GM21825 (cell line): ENCODE data around the gene ASB18.

Source experiments
- ATAC-seq: cut with Tn5 transposase; IDR thresholded peaks from one replicate; pipeline ENCODE4 v1.9.1; 2021; ENCODE audit warnings: mild to moderate bottlenecking, moderate library complexity; ENCODE audit not compliant: unreplicated experiment

The ASB18 gene

GRCh38 chr2:236242057-236242495, 22.1 kb downstream of the ASB18 start:
- no peak for ATAC-seq

GRCh38 chr2:236241181-236242056, 22.8 kb downstream of the ASB18 start:
- ATAC-seq, result no peak

GRCh38 chr2:236240228-236240990, 23.8 kb downstream of the ASB18 start:
- ATAC-seq, result no peak

- ATAC-seq, result no peak
Measured at GRCh38 chr2:236239276-236240065, 24.7 kb downstream of the ASB18 start.

- ATAC-seq, result no peak
Measured at GRCh38 chr2:236238751-236239150, 25.5 kb downstream of the ASB18 start.

GRCh38 chr2:236237468-236238190, 26.6 kb downstream of the ASB18 start:
- ATAC-seq, result no peak

GRCh38 chr2:236236559-236237452, 27.4 kb downstream of the ASB18 start:
- ATAC-seq, result no peak

- ATAC-seq, result no peak
Measured at GRCh38 chr2:236229186-236229585, 35.0 kb downstream of the ASB18 start.

- no peak for ATAC-seq
Measured at GRCh38 chr2:236223675-236224074, 40.5 kb downstream of the ASB18 start.

GRCh38 chr2:236221798-236222197, 42.4 kb downstream of the ASB18 start:
- ATAC-seq, result no peak

- no peak for ATAC-seq
Measured at GRCh38 chr2:236219411-236219810, 44.8 kb downstream of the ASB18 start.

- no peak for ATAC-seq
Measured at GRCh38 chr2:236217926-236218325, 46.3 kb downstream of the ASB18 start.

GRCh38 chr2:236216711-236217110, 47.5 kb downstream of the ASB18 start:
- ATAC-seq, result no peak

GRCh38 chr2:236215761-236216333, 48.4 kb downstream of the ASB18 start:
- no peak for ATAC-seq

GRCh38 chr2:236215196-236215595, 49.0 kb downstream of the ASB18 start:
- ATAC-seq, result no peak

- no peak for ATAC-seq
Measured at GRCh38 chr2:236214376-236214995, 49.7 kb downstream of the ASB18 start.

GRCh38 chr2:236211296-236211695, 52.9 kb downstream of the ASB18 start:
- ATAC-seq, result no peak

GRCh38 chr2:236210536-236210935, 53.7 kb downstream of the ASB18 start:
- ATAC-seq, result no peak

- no peak for ATAC-seq
Measured at GRCh38 chr2:236209996-236210395, 54.2 kb downstream of the ASB18 start.
